GM12873 (cell line): ENCODE measurements around the gene CDH15.

Experiments
- TF ChIP-seq, protein P1 (sequence below): IDR thresholded peaks from 2 replicates; pipeline ENCODE4 v1.5.1; 2012; ENCODE audit warnings: low read depth, mild to moderate bottlenecking, moderate library complexity, low read length, control low read depth; ENCODE audit not compliant: insufficient read depth; ENCODE audit errors: missing control alignments

Gene CDH15

DNA sequence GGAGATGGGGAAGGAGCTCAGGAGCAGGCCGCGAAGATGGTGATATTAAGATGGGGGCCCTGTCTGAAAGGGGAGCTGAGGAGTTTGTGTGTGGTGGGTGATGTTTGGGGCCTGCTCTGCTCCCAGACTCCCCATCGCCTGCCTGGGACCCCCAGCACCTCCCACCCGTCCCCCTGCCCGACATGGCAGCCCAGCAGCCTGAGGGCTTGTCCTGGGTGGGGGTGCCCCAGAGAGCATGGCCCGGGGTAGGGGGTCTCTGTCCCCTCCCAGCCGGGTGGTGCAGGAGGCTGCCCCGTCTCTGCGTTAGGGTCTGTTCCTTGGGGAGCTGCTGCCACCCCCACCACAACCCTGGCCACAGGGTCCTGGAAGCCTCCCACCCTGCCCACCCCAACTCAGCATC is 5.2 kb downstream of the CDH15 start:
- TF ChIP-seq, protein P1, sequence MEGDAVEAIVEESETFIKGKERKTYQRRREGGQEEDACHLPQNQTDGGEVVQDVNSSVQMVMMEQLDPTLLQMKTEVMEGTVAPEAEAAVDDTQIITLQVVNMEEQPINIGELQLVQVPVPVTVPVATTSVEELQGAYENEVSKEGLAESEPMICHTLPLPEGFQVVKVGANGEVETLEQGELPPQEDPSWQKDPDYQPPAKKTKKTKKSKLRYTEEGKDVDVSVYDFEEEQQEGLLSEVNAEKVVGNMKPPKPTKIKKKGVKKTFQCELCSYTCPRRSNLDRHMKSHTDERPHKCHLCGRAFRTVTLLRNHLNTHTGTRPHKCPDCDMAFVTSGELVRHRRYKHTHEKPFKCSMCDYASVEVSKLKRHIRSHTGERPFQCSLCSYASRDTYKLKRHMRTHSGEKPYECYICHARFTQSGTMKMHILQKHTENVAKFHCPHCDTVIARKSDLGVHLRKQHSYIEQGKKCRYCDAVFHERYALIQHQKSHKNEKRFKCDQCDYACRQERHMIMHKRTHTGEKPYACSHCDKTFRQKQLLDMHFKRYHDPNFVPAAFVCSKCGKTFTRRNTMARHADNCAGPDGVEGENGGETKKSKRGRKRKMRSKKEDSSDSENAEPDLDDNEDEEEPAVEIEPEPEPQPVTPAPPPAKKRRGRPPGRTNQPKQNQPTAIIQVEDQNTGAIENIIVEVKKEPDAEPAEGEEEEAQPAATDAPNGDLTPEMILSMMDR, result no peak

DNA sequence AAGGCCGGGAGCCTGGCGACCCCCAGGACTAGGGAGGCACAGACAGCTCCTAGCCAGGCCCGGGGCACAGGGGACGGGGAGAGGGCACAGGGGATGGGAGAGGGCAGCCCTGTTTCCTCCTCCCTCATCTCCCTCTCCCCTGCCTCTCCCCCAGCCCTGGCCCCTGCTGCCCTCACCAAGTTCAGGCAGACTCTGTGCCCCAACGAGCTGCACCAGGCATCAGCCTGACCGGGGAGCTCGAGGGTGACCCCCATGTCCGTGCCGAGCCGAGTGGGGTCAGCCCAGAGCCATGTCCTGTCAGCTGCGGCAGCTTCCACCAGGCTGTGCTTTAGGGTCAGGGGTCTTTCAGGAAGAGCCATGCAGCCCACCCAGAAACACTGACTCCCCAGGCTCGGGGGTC is 6.0 kb downstream of the CDH15 start:
- TF ChIP-seq, protein P1, result no peak

DNA sequence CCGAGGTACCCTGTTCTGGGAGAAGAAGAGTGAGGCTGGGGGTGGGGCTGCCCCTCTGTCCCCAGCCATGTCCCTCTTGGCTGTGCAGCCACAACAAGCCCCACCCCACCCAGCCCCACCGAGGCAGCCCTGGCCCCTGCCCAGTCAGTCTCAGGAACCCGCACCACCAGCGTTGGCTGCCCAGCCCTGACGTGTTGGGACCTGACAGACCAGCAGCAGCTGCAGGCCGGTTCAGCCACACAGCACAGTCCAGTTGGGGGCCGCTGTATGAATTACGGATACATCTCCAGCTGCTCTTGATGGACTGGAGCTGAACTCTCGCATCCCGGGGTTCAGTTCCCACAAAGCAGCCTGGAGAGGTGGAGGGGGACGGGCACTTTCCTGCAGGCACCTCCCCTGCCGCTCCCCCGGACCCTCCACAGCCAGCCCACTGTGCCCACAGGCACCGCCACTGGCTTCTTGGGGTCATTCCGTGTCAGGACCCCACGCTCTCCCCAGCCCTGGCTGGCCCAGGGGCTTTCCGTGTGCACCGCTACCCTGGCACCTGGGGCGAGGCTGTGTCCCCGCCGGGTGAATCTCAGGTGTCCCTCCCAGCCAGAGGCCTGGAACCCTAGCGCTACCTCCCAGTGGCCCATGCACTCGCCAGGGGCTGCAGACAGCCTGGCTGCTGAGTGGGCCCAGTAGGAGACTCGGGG is 7.1 kb downstream of the CDH15 start:
- TF ChIP-seq, protein P1, result no peak

DNA sequence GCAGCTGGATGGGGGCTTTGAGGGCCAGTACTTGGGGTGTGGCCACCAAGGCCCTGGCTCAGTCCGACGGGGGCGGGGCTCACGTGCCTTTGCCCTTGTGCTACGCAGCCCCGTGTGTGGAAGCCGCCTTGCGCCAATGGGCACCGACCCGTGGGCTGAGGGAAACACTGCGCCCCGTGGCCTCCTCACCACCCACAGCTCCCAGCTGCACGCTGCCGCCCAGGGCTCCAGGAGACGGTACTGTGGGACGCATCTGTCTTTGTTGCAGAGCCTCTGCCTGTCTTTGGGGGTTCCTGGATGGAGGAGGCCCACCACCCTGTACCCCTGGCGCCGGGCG is 7.6 kb downstream of the CDH15 start:
- TF ChIP-seq, protein P1, result no peak

DNA sequence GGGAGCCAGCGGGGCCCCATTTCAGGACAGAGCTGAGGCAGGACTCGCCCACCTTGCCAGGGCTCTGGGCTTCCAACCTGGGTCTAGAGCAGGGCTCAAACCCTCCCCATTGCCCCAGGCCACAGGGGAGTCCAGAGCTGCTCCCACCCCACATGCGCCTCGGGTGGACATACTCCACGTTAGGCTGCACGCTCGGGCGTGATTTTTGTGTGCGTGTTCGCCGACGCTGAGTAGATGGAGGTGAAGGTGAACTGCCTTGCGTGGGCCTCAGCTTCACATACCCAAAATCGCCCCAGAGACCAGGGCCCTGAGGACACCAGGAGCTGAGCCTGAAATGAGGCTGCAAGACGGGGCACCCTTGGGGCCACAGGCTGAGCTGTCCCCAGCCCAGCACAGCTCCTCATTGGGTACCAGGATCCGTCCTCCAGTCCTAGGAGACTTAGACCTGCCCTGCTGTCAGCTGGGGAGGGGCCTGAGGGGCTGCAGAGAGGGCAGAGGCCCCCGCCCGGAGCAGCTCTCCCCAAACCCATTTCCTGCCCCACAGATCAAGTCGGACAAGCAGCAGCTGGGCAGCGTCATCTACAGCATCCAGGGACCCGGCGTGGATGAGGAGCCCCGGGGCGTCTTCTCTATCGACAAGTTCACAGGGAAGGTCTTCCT is 8.2 kb downstream of the CDH15 start:
- TF ChIP-seq, protein P1, result no peak

DNA sequence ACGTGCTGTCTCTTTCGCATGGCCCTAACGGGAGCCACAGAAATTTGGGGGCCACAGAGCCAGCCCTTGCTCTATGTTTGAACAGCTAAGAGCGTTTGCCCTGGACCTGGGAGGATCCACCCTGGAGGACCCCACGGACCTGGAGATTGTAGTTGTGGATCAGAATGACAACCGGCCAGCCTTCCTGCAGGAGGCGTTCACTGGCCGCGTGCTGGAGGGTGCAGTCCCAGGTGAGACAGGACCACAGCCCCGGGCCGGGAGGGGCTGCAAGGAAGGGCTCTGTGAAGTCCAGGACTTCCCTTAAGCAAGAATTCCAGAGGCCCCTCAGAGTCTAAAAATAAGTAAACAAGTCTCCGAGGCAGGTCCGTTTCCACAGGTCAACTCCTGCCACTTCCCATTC is 11.9 kb downstream of the CDH15 start:
- TF ChIP-seq, protein P1, result no peak

DNA sequence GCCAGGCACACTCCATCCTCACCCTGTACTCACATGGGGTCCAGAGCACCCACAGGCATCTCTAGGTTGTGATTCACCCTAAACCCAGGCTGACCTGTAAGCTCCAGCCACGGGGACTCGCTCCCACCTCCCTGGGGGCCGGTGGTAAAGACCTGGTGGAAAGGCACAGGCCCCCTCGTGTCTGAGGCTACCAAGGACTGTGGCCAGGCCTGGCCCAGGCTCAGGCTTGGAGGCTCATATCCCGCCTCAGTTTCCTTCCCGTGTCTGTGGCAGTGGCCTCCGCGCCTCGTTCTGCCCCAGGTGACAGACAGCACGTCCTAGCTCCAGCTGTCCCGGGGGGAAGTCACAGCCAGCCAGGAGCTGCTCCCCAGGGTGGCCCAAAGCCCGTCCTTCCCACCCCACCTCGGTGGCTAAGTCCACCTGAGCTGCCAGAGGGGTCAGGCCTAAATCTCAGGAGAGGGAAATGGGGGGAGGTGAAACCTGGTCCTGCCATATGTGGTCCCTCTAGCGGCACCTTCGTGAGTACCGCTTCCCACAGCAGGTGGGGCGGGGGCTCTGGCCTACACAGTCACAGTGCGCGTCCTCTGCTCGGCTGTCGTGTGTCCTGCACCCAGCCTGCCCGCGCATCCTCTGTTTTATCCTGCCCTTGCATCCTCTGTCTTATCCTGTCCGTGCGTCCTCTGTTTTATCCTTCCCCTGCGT is 12.6 kb downstream of the CDH15 start:
- TF ChIP-seq, protein P1, result no peak
